ENCODE measurements around the gene B4GALNT3. TPM values are rescaled to one million over a fixed set of nuclear protein-coding genes. Genes with fewer than 3 reads are reported as not detected.

B4GALNT3 gene
- total RNA-seq, 1 donor from 2014 or later: 12.7 TPM

DNA sequence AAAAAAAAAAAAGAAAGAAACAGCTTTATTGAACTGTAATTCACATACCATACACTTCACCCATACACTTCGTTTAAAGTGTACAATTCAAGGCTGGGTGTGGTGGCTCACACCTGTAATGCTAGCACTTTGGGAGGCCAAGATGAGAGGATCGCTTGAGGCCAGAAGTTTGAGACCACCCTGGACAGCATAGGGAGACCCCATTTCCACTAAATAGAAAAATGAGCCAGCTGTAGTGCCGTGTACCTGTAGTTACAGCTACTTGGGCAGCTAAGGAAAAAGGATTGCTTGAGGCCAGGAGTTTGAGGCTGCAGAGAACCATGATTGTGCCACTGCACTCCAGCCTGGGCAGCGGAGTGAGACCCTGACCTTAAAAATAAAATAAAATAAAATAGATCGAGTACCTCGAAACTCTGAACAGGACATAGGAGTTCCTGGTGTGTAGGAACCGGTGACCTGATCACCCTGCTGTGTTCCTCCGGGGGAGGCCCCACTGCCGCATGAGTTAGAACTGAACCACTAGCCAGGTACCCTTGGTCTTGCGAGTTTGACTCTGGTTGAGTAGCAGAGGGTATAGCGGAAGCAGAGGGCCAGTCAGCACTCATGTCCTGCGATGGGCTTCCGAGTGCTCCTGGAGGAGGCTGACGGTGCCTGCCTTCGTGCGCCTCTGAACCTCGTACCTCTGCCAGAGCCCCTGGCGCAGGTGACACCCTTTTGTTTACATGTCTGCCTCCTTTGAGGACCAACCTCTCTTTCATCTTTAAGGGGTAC lies 80.0 kb downstream of the B4GALNT3 start:
- DNase-seq: no peak

DNA sequence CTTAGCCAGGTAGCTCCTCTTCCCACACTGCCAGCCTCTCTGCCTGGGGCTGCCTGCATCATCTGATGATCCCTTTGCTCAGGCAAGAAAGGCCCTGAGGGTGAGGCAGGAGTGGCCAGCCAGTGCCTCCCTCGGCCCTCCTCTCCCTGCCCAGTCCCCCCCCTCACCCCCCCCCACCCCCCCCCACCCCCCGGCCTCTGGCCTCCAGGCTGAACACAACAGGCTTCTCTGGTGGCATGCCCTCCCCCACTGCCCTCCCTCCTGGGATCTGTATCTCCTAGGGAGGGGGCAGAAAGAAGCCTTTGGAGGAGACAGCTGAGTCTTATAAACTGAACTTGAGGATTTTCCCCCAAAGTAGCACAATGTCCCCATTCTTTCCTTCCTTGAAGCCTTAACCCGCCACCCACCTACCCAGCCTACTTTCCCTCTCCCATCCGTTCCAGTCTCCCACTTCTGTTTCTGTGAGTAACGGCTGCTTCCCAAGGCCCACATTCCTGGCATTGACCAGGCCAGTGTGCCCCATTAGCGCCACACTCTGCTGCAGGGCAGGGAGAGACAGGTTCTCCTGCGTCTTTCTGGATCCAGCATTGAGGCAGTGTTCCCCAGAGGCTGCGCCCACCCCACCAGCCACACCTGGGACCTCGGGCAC lies 82.1 kb downstream of the B4GALNT3 start:
- no peak for DNase-seq

DNA sequence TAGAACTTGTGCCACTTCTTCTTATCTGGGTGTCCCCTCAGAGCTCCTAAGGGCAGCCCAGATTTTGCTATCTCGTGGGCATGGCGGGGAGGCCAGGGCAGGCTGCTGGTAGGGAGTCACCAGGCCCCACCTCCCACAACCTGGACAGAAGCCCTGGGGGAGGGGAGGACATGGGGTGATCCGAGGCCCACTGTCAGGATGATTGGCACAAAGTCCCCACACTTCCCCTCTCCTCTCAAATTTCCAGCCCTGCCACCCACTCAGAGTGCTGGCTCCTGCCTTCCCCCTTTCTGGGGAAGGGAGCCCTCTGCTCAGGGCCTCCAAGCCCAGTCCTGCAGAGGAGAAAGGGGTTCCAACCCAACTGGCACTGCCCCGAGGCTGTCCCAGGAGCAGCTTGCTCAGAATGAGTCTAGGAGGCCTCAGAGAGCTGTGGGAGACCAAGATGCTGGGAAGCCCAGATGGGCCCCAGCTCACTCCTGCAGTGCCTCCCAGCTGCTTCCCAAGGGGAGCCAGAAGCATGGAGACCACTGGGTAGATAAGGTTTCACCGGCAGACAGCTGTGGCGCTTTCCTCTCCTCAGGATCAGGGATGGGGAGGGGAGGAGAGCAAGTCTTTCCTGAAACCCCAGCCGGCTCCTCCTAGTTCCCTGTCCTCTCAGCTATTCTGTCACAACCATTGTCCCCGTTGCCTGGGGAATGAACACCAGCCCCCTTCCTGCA lies 82.8 kb downstream of the B4GALNT3 start:
- no peak for DNase-seq

DNA sequence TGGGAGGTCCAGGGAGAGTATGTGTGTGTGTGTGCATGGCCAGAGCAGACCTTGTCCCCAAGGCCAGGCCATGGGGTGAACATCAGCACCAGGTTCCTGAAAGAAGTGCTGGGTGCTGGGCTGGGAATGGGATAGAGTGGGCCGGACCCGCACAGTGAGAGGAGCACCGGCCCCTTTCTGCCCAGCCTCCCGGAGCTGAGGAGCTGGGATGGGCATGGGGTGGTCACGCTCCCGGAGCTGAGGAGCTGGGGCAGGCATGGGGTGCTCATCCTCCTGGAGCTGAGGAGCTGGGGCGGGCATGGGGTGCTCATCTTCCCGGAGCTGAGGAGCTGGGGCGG lies 83.3 kb downstream of the B4GALNT3 start:
- no peak for DNase-seq

DNA sequence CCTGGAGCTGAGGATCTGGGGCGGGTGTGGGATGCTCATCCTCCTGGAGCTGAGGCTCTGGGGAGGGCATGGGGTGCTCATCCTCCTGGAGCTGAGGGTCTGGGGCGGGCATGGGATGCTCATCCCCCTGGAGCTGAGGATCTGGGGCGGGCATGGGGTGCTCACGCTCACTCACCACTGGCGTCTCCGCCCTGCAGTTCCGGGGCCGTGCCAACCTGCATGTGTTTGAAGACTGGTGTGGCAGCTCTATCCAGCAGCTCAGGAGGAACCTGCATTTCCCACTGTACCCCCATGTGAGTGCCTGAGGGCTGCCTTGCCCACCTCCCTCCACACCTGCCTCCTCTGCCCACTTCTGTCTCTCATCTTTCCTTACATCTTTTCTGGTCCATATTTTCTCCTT lies 84.4 kb downstream of the B4GALNT3 start:
- DNase-seq: no peak

DNA sequence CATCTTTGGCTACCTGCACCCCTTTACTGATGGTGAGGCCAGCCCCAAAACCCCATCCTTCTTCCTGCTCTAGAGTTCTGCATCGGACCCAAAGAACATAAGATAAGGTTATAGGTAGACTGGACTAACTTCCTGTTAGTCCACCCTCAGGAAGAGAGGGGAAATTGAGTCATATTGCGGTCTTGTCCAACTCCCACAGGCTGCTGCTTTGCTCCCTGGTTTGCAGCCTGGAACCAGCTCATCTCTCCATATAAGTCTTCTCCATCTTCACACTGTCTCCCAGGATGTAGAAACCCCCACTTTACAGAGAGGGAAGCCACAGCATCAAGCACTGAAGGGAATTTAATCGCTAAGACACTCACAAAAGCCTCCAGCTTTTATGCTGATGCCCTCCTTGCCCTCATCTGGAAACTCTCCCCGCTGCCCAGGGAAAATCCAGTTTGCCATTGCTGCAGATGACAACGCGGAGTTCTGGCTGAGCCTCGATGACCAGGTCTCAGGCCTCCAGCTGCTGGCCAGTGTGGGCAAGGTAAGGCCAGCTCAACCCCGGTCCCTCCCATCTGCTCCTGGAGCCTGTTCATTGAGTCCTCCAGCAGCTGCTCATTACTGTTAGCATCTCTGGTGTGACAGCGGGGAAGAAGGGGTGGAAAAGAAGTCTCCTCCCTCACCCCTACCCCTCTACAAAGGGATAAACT lies 85.3 kb downstream of the B4GALNT3 start:
- DNase-seq: no peak

DNA sequence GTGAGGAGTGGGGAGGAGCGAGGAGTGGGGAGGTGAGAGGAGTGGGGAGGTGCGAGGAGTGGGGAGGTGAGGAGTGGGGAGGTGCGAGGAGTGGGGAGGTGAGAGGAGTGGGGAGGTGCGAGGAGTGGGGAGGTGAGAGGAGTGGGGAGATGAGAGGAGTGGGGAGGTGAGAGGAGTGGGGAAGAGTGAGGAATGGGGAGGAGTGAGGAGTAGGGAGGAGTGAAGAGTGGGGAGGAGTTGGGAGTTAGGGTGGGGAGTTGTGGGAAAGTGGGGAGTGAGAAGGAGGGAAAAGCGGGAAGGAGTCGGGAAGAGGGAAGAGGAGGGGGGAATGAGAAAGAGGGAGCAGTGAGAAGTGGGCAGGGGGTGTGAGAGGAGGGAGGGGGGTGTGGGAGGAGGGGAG lies 86.1 kb downstream of the B4GALNT3 start:
- no peak for DNase-seq

DNA sequence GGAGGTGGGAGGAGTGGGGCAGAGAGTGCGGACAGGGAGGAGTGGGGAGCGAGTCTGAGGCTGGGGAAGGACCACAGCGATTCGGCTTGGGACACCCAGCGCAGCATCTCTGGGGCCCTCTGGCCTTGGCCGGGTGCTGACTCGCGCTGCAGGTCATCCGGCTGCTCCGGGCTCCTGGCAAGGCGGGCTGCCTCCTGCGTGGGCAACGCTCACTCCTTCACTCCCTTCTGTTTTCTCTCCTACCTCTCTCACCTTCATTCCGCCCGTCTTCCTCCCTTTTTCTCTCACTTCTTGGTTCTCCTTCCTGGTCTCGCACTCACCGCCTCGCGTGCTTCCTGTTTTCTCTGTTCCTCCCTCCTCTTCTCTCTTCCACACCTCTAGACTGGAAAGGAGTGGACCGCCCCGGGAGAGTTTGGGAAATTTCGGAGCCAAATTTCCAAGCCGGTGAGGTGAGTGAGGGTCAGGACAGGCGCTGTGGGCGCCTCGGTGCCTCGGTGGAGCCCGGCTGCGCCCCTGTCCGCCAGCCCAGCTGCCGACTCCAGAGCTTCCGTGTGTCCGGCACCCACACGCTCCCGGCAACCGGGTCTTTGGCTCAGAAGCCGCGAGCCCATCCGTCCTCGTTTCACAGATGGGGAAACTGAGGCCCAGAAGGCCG lies 86.7 kb downstream of the B4GALNT3 start:
- DNase-seq: no peak

DNA sequence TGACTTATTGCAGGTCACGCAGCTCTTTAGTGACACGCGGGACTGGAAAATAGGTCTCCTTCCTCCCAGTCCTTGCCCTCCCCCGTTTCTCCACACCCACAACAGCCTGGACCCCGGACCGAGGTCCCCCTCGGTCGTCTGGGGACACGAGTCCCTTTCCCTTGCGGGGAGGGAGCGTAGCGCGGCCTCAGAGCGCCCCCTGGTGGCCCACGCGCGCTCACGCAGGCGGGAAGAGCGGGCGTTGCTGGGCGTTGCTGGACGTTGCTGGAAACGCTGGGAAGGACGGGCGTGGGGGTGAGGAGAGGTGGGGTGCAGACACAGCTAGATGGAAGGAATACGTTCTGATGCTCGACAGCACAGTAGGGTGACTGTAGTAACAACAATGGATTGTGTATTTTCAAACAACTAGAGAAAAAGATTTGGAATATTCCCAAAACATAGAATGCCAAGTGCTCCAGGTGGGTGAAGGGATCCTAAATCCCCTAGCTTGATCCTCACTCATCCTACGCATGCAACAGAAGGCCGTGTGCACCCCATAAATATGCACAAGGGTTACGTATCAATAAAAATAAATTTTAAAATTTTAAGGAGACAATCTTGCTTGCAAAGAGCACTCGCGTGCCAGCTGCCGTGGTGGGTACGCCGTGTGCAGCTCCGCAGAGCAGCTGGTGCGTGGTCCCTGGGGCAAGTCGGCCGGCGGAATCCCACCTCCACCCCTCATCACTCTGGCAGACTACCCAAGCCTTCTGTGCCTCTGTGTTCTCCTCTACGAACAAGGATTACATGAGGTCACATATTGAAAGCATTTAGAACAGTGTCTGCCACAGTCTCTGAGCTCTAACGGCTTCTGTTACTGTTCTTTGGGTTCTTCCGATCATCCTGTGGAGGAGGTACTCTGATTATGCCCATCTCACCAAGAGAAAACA lies 87.4 kb downstream of the B4GALNT3 start:
- DNase-seq: no peak

DNA sequence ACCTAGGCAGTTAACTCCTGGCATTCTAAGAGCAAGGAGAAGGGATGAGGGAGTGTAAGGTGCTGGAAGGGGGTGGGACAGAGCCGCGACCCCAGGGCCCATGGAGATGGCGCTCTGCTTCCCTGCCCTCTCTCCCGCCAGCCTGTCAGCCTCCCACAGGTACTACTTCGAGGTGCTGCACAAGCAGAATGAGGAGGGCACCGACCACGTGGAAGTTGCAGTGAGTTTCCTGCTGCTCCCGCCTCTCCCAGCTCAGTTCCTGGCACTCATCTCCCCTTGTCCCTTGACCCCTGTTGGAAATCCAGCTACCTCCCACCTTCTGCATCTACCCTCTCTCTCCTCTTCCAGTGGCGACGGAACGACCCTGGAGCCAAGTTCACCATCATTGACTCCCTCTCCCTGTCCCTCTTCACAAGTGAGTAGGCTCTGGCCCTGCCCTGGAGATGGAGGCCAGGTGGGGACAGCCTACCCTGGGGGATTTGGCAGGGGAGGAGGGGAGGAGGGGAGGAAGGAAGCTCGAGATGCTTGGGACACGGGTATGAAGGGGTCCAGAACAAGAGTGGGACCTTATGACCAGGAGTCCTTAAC lies 88.2 kb downstream of the B4GALNT3 start:
- DNase-seq: no peak

DNA sequence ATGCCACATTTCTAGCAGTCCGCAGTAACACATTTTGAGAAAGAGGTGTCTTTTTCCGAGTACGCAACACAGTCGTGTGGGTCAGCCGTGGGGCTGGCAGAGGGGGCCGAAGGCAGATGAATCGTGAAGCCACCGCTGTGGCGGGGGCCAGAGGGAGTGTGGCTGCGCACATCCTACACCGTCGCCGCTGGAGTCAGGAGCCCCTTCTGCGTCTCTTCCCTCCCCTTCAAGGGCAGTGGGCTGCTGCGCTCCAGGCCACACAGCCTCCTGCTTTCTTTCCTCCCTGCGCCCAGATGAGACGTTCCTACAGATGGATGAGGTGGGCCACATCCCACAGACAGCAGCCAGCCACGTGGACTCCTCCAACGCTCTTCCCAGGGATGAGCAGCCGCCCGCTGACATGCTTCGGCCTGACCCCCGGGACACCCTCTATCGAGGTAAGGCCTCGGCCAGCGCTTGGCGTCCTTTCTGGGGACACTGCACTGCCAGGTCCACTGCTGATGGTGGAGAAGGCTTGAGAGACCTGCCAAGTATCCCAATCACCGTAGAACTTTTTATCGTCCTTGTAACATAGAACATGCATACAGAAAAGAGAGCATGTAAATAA lies 89.8 kb downstream of the B4GALNT3 start:
- DNase-seq: no peak

DNA sequence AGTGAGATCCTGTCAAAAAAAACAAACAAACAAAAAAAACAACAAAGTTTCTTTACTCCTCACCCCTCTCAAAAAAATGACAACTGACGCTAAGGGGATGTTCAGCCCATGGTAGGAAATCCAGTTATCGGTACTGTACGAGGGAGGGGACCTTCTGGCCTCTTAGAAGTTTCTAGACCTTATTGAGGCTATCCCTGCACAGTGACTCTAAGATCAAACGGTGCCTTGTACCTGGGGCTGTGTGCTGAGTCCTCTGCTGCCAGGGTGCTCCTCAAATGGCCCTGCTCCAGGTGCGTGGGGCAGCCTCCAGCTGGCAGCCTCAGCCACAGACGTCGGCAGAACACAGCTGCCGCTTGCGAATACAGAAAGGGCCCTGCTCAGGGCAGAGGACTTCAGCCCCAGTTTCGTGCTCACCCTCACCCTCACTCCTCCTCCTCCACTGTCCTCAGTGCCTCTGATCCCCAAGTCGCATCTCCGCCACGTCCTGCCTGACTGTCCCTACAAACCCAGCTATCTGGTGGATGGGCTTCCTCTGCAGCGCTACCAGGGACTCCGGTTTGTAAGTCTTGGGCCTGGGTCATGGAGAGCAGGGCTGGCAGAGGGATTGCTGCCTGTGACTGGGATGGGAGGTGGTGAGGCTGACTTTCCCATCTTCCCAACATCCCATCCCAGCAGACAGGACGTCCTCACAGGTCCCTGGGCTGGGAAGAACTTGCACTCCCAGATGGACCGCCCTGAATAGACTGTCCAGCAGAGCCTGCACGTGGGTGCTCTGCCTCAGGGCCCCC lies 90.9 kb downstream of the B4GALNT3 start:
- DNase-seq: no peak

DNA sequence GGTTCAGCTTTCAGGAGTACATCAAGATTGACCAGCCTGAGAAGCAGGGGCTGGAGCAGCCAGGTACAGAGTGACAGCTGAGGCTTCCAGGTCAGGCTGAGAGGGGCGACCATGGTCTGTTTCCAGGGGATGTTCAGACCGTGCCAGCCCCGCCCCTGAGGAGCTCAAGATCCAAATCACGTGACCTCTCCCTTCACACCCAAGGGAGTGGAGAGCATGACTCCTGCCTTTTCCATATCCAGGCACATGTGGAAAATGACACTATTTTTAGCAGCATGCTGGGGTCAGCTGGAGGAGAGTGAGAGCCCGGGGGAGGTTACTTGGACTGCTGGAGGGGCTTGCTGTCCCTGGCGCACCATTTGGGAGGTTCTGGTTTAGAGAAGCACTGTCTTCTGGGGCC lies 92.7 kb downstream of the B4GALNT3 start:
- DNase-seq: no peak

DNA sequence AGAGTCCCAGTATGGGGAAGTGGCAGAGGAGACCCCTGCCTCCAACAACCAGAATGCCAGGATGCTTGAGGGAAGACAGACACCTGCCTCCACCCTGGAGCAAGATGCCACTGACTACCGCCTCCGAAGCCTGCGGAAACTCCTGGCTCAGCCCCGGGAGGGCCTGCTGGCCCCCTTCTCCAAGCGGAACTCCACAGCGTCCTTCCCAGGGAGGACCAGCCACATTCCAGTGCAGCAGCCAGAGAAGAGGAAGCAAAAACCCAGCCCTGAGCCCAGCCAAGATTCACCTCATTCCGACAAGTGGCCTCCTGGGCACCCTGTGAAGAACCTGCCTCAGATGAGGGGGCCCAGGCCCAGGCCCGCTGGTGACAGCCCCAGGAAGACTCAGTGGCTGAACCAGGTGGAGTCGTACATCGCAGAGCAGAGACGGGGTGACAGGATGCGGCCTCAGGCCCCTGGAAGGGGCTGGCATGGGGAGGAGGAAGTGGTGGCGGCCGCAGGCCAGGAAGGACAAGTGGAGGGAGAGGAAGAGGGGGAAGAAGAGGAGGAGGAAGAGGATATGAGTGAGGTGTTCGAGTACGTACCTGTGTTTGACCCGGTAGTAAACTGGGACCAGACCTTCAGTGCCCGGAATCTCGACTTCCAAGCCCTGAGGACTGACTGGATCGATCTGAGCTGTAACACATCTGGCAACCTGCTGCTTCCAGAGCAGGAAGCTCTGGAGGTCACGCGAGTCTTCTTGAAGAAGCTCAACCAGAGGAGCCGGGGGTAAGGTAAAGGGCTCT lies 93.7 kb downstream of the B4GALNT3 start:
- DNase-seq: no peak

DNA sequence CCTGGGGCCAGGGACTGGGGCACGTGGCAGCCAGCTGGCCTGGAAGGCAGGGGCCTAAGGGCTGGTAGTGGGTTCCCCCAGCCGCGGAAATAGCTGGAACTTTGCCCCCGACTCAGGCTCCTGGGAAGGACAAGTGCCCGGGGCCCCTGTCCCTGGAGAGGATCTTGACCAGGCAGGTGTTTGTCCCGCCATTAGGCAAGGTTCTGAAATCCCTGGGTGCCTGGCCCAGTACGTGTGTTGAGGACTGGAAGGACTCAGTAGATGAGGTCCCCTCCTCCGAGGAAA lies 94.2 kb downstream of the B4GALNT3 start:
- no peak for DNase-seq

DNA sequence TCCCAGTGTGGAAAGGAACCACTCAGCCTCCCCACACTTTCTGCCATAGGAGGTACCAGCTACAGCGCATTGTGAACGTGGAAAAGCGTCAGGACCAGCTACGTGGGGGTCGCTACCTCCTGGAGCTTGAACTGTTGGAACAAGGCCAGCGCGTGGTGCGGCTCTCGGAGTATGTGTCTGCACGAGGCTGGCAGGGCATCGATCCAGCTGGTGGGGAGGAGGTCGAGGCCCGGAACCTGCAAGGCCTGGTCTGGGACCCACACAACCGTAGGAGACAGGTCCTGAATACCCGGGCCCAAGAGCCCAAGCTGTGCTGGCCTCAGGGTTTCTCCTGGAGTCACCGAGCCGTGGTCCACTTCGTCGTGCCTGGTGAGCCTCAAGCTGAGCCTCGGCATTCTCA lies 96.8 kb downstream of the B4GALNT3 start:
- no peak for DNase-seq

DNA sequence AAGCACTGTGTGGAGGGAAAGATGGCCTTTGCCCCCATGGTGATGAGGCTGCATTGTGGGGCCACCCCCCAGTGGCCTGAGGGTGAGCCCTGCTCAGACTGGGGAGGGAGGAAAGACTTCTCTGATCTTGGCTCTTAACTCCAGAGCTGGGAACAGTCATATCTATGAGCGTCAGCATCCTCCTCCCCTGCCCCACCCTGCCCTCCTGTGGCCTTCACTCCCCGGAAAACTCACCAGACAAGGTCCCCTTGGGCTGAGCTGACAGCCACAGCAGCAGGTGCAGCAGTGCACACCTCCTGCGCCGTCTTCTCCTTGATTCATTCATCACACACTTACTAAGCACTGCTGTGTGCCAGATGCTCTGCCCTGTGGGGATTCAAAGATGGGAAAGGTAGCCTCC lies 98.8 kb downstream of the B4GALNT3 start:
- DNase-seq: no peak

DNA sequence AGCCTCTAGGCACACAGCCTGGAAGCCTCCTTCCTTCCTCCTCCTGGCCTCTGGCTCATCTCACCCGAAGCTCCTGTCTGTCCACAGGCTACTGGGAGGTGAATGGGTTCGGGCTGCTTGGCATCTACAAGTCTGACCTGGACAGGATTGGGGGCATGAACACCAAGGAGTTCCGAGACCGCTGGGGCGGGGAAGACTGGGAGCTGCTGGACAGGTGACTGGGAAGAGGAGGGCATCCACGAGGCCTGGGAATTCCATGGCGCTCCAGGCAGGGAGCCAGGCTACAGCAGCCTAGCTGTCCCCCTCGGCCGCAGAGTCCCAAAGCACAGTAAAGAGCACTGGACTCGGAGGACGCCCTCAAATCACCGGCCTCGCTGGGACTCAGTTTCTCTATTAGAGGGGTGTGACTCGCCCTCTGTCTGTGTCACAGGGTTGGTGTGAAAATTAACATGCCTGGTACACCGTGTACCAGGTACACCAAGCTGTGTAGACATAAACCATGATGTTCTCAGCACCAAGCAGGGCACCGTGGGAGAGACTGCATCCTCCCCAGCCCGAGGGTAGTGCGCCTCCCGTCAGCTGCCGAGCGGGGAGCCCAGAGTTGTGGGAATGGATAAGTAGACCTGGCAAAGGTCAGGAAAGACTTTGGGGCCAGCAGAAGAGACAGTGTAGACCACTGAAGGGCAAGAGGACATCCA lies 99.6 kb downstream of the B4GALNT3 start:
- no peak for DNase-seq
